Measurements from ENCODE around the gene KIF13A. TPM values are rescaled to one million over a fixed set of nuclear protein-coding genes. Genes with fewer than 3 reads are reported as not detected.
A peak's percentile ranks its signal among the peaks of the same experiment; 100 is the strongest.
"Not testable (repeated sequence)": the region's sequence is repeated elsewhere in the genome, so short reads cannot be mapped to it uniquely, and the experiment has no call there.

Gene KIF13A
- total RNA-seq, 1 donor from 2014 or later: 59.0 TPM

DNA sequence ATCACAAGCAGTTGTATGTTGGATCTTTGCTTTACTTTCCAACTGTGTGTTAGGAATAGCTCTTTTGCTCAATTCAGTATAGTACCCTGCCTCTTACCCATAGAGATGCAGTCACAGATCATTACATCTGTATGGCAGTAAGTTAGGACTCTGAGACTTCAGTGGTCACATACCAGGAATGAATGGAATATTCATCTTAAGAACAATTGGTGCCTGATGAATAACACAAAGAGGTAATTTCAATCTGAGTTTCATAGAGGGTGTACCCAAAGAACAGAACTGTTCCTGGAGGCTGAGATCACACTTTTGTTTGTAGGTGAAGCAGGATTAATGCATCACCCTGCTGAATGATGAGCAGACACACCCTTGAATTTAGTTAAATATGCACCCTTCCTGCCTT lies 28.7 kb upstream of the KIF13A start:
- H3K9me3 ChIP-seq: no peaks in the 10 kb centered on the region
- ATAC-seq (no peak), DNase-seq (no peak)
- no peaks in the 10 kb centered on the region for H3K4me1 ChIP-seq
- no peaks in the 10 kb centered on the region for H3K36me3 ChIP-seq
- TF ChIP-seq, protein P1, sequence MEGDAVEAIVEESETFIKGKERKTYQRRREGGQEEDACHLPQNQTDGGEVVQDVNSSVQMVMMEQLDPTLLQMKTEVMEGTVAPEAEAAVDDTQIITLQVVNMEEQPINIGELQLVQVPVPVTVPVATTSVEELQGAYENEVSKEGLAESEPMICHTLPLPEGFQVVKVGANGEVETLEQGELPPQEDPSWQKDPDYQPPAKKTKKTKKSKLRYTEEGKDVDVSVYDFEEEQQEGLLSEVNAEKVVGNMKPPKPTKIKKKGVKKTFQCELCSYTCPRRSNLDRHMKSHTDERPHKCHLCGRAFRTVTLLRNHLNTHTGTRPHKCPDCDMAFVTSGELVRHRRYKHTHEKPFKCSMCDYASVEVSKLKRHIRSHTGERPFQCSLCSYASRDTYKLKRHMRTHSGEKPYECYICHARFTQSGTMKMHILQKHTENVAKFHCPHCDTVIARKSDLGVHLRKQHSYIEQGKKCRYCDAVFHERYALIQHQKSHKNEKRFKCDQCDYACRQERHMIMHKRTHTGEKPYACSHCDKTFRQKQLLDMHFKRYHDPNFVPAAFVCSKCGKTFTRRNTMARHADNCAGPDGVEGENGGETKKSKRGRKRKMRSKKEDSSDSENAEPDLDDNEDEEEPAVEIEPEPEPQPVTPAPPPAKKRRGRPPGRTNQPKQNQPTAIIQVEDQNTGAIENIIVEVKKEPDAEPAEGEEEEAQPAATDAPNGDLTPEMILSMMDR (IDR thresholded peaks at IDR 0.05): no peak
- no peak overlapping the region for H3K4me3 ChIP-seq
- H3K27me3 ChIP-seq: no peaks in the 10 kb centered on the region
- no peak overlapping the region for H3K27ac ChIP-seq
- intact Hi-C loops (cut with DNase I): no loop called here

DNA sequence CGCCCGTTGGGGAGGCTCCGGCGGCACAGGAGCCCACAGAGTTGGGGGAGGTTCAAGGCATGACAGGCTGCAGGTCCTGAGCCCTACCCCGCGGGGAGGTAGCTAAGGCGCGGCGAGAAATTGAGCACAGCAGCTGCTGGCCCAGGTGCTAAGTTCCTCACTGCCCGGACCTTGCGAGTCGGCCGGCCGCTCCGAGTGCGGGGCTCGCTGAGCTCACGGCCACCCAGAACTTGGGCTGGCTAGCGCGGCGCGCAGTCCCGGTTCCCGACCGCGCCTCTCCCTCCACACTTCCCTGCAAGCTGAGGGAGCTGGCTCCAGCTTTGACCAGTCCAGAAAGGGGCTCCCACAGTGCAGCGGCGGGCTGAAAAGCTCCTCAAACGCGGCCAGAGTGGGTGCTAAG lies 23.9 kb upstream of the KIF13A start:
- H3K36me3 ChIP-seq: no peaks in the 10 kb centered on the region
- DNase-seq (no peak), ATAC-seq (peak; percentile 29)
- TF ChIP-seq, protein P1 (IDR thresholded peaks at IDR 0.05): no peak
- H3K27me3 ChIP-seq: no peaks in the 10 kb centered on the region
- no peaks in the 10 kb centered on the region for H3K9me3 ChIP-seq
- H3K27ac ChIP-seq: no peak overlapping the region
- no peaks in the 10 kb centered on the region for H3K4me1 ChIP-seq
- intact Hi-C loops (cut with DNase I): no loop called here
- H3K4me3 ChIP-seq: no peak overlapping the region

DNA sequence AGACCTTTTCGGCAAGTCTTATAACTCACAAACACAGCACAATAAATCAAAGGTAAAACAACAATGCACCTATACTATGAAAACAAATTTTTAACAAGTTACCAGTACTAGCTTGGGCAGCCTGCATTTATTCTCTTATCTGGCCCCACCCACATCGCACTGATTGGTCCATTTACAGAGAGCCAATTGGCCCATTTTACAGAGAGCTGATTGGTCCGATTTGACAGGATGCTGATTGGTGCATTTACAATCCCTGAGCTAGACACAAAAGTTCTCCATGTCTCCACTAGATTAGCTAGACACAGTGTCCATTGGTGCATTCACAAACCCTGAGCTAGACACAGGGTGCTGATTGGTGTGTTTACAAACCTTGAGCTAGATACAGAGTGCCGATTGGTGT lies 23.1 kb upstream of the KIF13A start:
- H3K36me3 ChIP-seq; H3K9me3 ChIP-seq; intact Hi-C loops (cut with DNase I); H3K27me3 ChIP-seq; ATAC-seq; H3K27ac ChIP-seq; H3K4me1 ChIP-seq; DNase-seq; H3K4me3 ChIP-seq: not testable (repeated sequence)

DNA sequence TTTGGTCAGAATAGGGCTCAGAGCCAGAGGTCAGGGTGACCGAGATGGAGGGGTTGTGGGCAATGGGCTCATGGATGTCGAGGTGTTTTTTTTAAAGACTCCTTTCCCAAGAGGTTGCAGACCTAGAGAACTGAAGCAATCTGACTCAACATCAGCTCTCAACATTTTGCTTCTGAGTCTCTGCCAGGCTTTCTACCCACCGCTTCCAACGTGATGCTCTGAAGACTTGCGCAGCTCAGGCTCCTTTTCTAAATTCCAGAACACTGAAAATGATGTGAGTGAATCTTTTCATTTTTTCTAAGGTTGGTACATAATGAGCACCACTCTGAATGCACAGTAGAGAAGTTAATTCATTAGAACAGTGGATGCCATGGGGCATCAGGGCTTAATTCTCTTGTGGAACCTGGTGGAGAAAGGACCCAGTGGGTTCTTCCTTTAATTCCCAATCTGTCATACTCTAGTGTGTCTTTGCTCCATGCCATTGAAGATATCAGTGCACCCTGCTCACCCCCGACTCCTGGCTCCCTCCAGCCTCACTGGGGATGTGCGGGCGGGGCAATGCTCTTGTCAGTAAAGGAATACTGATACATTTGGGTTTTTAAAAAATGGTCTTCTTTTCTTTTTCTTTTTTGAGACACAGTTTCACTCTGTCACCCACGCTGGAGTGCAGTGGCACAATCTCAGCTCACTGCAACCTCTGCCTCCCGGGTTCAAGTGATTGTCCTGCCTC lies 17.0 kb upstream of the KIF13A start:
- H3K4me3 ChIP-seq: no peak overlapping the region
- DNase-seq (no peak), ATAC-seq (no peak)
- H3K9me3 ChIP-seq: no peaks in the 10 kb centered on the region
- no peak overlapping the region for H3K27ac ChIP-seq
- H3K27me3 ChIP-seq: no peaks in the 10 kb centered on the region
- H3K4me1 ChIP-seq: no peaks in the 10 kb centered on the region
- intact Hi-C loops (cut with DNase I): no loop called here
- H3K36me3 ChIP-seq: no peaks in the 10 kb centered on the region
- TF ChIP-seq, protein P1 (IDR thresholded peaks at IDR 0.05): no peak

DNA sequence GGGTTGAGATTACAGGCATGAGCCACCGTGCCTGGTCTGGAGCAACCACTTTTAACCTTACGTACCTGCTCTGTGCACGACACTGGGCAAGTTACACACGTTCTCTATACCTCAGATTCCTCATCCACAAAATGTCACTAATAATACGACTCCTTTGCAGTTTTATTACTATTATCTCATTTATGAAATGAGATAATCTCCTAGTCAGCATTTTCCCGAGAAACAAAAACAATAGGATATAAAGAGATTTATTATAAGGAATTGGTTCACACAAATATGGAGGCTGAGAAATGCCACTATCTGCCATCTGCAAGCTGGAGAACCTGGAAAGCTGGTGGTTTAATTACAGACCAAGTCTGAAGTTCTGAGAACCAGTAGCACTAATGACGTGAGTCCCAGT lies 12.0 kb upstream of the KIF13A start:
- intact Hi-C loops (cut with DNase I): no loop called here
- no peak for DNase-seq
- Histone ChIP-seq H3K27me3 (no peaks in the 10 kb centered on the region), H3K9me3 (no peaks in the 10 kb centered on the region), H3K27ac (no peak overlapping the region), H3K4me3 (no peak overlapping the region), H3K4me1 (no peaks in the 10 kb centered on the region), H3K36me3 (no peaks in the 10 kb centered on the region)
- ATAC-seq: no peak
- TF ChIP-seq, protein P1 (IDR thresholded peaks at IDR 0.05): no peak

DNA sequence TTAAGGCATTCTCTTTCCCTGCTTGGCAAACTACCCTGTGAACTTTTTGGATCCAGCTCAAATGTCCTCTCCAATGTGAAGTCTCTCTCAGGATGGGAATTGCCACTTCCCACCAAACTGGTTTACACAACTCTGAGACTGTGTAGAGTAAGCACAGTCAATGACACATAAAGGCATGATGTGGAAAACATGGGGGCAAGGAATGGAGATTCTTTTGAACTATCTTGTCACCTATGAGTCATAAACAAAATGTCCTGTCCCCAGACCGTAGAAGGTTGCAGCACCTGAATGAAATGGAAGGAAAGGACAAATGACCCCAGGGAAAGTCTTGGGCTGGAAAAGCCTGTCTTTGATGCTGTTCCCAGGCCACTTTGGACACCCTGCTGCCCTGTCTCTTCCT lies 11.0 kb upstream of the KIF13A start:
- Histone ChIP-seq H3K4me1 (no peaks in the 10 kb centered on the region), H3K27me3 (no peaks in the 10 kb centered on the region), H3K9me3 (no peaks in the 10 kb centered on the region), H3K36me3 (no peaks in the 10 kb centered on the region), H3K27ac (no peak overlapping the region), H3K4me3 (no peak overlapping the region)
- DNase-seq: no peak
- intact Hi-C loops (cut with DNase I): no loop called here
- ATAC-seq: no peak
- TF ChIP-seq, protein P1 (IDR thresholded peaks at IDR 0.05): no peak

Data from upper lobe of right lung (tissue), 1 donor.